ENCODE results near the gene TFF1. TPM values are rescaled to one million over a fixed set of nuclear protein-coding genes. Genes with fewer than 3 reads are reported as not detected.

Gene TFF1
- total RNA-seq, 4 donors from 2014 or later: not detected

GRCh38 chr21:42358937-42359336, 7.4 kb downstream of the TFF1 start:
- no peak overlapping the region for H3K4me3 ChIP-seq (replicated peaks in 1 of 3)
- H3K4me1 ChIP-seq: peaks cover 38 to 43% of the 10 kb centered on the region in 2 donors
- no peaks in the 10 kb centered on the region for H3K36me3 ChIP-seq
- H3K9me3 ChIP-seq: no peaks in the 10 kb centered on the region
- intact Hi-C loops (cut with DNase I): no loop called here
- no peak for TF ChIP-seq POLR2A (IDR thresholded peaks at IDR 0.05)
- no peak for TF ChIP-seq CTCF (IDR thresholded peaks at IDR 0.05)
- no peak for DNase-seq
- no peaks in the 10 kb centered on the region for H3K27me3 ChIP-seq
- WGBS, 2 donors: 88 to 93% methylated on average over 13 of the region's 13 CpGs
- peak overlapping the region in 1 of 3 donors; percentile 84 for H3K27ac ChIP-seq

GRCh38 chr21:42358261-42358660, 8.1 kb downstream of the TFF1 start:
- no peaks in the 10 kb centered on the region for H3K9me3 ChIP-seq
- H3K27ac ChIP-seq: peak overlapping the region in 2 of 3 donors; percentile 84 to 88
- H3K4me1 ChIP-seq: peaks cover 42% of the 10 kb centered on the region in 2 donors
- 94 to 97% methylated on average over 12 of the region's 12 CpGs for WGBS, 2 donors
- DNase-seq: no peak
- H3K4me3 ChIP-seq (replicated peaks in 1 of 3): no peak overlapping the region
- no peaks in the 10 kb centered on the region for H3K36me3 ChIP-seq
- intact Hi-C loops (cut with DNase I): no loop called here
- TF ChIP-seq POLR2A (IDR thresholded peaks at IDR 0.05): no peak
- no peak for TF ChIP-seq CTCF (IDR thresholded peaks at IDR 0.05)
- no peaks in the 10 kb centered on the region for H3K27me3 ChIP-seq

GRCh38 chr21:42357307-42357706, 9.0 kb downstream of the TFF1 start:
- Histone ChIP-seq H3K36me3 (no peaks in the 10 kb centered on the region), H3K4me1 (peaks cover 38 to 44% of the 10 kb centered on the region in 2 donors), H3K9me3 (no peaks in the 10 kb centered on the region), H3K27ac (peak overlapping the region; percentile 84 to 90 (median 88)), H3K4me3 (replicated peaks in 1 of 3) (no peak overlapping the region), H3K27me3 (no peaks in the 10 kb centered on the region)
- intact Hi-C loops (cut with DNase I): no loop called here
- no peak for DNase-seq
- WGBS, 2 donors: 70 to 74% methylated on average over 3 of the region's 3 CpGs
- no peak for TF ChIP-seq CTCF (IDR thresholded peaks at IDR 0.05)

GRCh38 chr21:42356650-42357049, 9.7 kb downstream of the TFF1 start:
- no peaks in the 10 kb centered on the region for H3K27me3 ChIP-seq
- H3K4me3 ChIP-seq (replicated peaks in 1 of 3): no peak overlapping the region
- H3K36me3 ChIP-seq: no peaks in the 10 kb centered on the region
- H3K9me3 ChIP-seq: no peaks in the 10 kb centered on the region
- TF ChIP-seq POLR2A (IDR thresholded peaks at IDR 0.05) (peak in 1 of 2 donors; percentile 55), CTCF (IDR thresholded peaks at IDR 0.05) (no peak)
- intact Hi-C loops (cut with DNase I): no loop called here
- peak; percentile 52 to 61 for DNase-seq
- 23 to 34% methylated on average over 6 of the region's 6 CpGs for WGBS, 2 donors
- H3K4me1 ChIP-seq: peaks cover 40 to 45% of the 10 kb centered on the region in 2 donors
- H3K27ac ChIP-seq: peak overlapping the region; percentile 84 to 90 (median 88)

- no peaks in the 10 kb centered on the region for H3K27me3 ChIP-seq
- no peak overlapping the region for H3K4me3 ChIP-seq (replicated peaks in 1 of 3)
- H3K4me1 ChIP-seq: peaks cover 46 to 51% of the 10 kb centered on the region in 2 donors
- H3K36me3 ChIP-seq: no peaks in the 10 kb centered on the region
- 33 to 35% methylated on average over 2 of the region's 2 CpGs for WGBS, 2 donors
- TF ChIP-seq CTCF (IDR thresholded peaks at IDR 0.05): no peak
- no peak for TF ChIP-seq POLR2A (IDR thresholded peaks at IDR 0.05)
- intact Hi-C loops (cut with DNase I): no loop called here
- H3K9me3 ChIP-seq: no peaks in the 10 kb centered on the region
- peak; percentile 80 to 81 for DNase-seq
- peak overlapping the region; percentile 85 to 90 (median 88) for H3K27ac ChIP-seq
Observed at GRCh38 chr21:42356046-42356445, 10.3 kb downstream of the TFF1 start.

Data from thyroid gland (tissue), 4 donors.